NCI-H2081 (cell line): ENCODE measurements around the gene UBE2L3.
"Not testable (repeated sequence)": the region's sequence is repeated elsewhere in the genome, so short reads cannot be mapped to it uniquely, and the experiment has no call there.

Experiments used
- DNase-seq, 2 experiments: peaks; one replicate each; lab custom pipeline; 2025; lab: John Stamatoyannopoulos, UW

The UBE2L3 gene

DNA sequence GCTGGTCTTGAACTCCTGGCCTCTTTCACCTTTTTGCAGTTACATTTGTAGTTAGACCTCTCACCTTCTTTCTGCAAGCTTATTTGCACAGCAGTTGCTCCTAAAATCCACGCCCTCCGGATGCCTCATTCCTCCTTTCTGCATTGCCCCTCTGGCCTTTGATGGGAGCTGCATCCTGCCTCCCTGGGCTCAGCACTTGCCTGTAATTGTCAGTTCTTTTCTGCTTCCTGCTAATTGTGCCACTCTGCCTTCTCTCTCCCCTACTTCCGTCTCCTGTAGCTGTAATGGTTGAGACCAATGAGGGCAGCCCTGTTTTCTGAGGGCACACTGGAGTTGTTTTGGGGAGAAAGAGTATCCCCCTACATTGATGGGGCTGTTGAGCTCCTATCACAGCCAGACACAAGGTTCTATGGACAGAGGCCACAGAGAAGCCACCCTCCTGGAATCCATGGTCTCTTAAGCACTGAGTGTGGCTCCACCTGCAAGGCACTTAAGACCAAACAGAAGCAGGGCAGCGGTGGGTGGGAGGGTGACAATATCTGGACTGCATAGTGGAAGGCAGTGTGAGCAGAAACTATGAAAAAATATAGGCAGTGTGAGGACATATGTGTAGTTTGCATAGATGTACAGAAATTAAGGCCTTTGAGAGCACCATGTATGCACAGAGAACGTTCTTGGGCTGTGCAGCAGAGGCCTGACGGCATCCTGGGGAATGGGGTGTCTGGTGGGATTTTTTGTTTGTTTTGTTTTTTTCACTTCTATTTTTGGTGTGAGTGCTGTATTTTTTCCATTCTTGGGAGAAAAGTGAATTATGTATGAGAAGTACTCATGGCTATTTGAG is 31.8 kb downstream of the UBE2L3 start:
- DNase-seq, result no peak

DNA sequence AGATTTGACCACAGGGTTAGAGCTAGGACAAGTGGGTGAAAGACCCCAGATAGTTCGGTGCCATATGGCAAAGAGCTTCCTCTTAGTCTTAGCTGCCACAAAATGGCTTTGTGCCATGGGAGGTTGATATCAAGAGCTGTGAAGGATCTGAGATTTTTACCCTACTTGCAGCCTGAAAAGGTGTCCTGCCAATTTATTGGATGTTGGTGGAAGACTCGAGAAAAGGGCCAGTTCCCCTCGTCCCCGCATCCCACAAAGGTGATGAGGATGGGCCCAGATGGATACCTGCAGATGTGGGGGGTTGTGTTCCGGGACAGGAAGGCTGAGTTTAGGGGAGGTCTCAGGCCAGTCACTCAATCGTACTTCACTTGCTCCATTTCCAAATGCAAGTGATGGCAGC is 35.1 kb downstream of the UBE2L3 start:
- no peak for DNase-seq

DNA sequence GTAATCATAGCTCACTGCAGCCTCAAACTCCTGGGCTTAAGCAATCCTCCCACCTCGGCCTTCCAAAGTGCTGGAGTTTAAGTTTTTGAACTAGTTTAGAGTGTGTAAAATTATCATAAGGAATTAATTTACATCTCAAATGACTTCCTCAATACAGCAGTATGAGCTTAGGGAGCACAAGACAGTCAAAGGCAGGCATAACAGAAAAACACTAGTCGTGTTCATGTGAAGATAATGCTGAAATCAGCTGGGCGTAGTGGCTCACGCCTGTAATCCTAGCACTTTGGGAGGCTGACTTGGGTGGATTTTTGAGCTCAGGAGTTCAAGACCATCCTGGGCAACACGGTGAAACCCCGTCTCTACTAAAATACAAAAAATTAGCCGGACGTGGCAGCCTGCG is 36.5 kb downstream of the UBE2L3 start:
- no peak for DNase-seq

DNA sequence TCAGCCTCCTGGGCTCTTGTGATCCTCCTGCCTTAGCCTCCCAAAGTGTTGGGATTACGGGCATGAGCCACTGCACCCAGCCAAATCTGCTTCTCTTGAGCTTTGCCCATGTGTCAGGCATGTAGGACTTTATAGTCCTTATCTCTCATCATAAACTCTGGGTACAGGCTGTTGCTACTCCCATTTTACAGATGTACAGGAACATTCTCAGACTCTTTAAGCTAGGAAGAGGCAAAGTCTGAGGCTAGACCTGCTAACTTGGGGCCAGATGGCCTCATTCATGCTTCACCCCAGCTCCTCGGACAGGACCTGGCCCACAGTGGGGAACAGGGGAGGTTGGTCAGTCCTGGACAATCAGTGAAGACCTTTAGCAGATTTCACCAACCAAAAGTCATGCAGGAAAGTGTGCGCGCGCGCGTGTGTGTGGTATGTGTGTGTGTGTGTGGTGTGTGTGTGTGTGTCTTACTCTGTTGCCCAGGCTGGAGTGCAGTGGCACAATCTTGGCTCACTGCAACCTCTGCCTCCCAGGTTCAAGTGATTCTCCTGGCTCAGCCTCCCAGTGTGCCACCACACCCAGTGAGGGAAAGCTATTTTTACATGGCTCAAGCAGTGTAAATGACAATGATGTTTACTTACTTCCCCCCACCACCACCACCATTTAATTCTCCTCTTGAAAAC is 38.5 kb downstream of the UBE2L3 start:
- DNase-seq, result no peak

DNA sequence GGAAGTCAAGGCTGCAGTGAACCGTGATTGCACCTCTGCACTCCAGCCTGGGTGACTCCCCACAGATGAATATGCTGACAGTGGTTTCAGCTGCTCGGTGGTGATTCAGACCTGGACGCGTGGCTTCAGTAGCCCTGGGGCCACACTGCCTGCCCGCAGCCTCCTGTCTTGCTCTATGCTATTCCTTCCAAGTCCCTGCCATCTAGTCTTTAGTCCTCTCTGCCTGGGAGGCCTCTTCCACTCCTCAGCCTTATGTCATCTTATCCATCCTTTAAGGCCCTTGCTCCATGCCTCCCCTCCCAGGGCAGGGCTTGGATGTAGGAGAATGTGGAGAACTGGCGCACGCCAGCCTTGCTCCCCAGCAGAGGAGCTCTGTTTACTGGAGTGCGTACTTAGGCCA is 39.3 kb downstream of the UBE2L3 start:
- DNase-seq, result no peak

DNA sequence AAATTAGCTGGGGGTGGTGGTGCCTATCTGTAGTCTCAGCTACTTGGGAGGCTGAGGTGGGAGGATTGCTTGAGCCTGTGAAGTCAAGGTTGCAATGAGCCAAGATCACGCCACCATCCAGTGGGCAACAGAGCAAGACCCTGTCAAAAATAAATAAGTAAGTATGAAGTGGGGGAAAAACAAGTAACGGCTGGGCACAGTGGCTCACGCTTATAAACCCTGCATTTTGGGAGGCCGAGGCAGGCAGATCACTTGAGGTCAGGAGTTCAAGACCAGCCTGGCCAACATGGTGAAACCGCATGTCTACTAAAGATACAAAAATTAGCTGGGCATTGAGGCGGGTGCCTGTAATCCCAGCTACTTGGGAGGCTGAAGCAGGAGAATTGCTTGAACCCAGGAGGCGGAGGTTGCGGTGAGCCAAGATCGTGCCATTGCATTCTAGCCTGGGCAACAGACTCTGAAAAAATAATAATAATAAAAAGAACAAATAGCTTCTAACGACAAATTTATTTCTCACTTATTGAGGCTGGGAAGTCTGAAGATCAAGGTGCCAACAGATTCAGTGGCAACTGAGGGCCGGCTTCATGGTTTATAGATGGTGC is 42.1 kb downstream of the UBE2L3 start:
- not testable (repeated sequence) for DNase-seq

DNA sequence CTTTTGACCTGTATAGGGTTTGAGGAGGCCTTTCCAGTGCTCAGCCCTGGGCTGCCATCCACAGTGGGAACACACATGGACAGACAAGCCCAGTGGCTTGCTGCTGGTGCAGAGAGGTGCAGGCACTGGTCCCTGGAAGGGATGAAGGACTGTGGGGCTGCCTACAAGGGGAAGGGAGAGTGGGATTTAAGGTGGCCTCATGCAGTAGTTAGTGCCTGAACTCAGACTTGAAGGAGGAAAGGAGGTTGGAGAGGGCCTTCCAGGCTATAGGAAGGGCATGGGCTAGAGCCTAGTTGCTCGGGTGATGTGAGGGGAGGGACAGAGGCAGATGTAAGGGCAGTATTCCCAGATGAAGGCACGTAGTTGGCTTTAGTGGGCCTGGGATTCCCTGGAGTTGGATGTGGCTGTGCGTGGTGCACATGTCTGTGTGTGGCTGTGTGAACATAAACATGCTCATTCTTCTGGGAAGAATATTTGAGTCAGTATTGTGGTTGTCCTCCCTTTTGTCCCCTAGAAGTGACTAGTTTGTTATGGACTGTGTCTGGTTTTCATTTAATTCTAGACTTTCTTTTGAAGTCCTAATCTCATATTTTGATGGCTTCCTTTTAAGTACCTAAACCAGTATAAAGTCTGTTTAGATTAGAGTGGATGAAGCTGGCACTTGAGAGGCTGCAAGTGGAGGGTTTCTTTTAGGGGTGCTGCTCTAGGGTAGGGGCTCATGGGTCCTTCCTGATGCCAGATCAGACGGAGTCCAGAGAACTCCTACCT is 43.9 kb downstream of the UBE2L3 start:
- DNase-seq, result no peak

DNA sequence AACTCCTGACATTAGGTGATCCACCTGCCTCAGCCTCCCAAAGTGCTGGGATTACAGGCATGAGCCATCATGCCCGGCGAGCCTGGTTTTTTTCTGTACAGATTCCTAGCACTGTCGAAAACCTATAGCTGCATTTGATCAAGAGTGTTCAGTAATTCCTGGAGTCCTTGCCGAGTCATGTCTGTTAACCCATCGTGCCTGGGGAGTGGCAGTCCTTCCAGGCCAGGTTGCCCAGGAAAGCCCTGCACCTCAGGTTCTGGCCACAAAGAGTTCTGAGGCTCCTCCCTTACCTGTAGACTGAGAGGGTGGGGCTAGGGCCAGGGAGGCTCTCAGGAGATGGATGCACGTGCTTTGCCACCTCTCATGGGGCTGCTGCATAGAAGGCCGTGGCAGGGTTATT is 45.3 kb downstream of the UBE2L3 start:
- DNase-seq, result no peak

DNA sequence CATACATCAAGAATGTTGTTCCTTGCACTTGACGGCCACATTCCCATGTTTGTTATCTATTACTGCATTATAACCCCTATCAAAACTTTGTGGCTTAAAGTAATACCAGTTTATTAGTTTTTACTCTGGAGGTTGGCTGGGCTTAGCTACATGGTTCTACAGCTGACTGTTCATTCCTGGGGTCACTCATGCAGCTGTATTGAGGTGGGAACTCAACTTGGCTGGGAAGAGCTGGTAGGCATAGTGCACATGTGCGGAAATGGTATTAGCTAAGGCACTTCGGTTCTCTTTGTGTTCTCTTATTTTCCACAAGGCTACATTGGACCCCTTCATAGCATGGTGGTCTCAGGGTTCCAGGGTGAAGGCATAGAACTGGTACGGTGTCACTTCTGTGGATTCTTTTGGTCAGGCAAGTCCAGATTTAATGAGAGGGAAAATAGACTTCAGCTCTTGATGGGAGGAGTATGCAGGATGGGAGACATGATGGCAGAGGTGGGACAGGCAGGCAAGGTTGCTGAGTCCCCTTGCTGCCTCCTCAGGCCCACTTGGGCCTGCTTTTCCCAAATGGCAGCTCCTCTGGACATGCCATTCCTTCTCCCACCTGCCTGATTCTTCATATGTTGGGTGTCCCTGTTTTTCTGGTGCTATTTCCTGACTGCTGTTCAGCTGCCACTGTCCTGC is 46.2 kb downstream of the UBE2L3 start:
- DNase-seq, result no peak

DNA sequence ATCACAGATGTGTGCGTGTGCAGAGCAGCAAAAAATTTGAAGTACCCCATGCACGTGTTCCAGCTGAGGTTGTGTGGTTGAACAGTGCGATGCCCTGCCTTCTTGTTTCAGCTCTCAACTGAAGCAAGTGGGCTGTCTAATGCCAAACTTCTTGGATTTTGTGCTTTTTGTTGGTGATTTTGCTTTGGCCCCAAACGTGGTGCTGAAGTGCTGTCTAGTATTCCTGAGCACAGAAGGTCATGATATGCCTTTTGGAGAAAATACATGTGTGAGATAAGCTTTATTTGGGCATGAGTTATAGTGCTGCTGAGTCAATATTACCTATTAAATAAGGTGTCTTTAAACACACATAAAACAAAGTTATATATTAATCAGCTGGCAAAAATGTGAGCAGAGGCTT is 48.2 kb downstream of the UBE2L3 start:
- DNase-seq, result no peak

DNA sequence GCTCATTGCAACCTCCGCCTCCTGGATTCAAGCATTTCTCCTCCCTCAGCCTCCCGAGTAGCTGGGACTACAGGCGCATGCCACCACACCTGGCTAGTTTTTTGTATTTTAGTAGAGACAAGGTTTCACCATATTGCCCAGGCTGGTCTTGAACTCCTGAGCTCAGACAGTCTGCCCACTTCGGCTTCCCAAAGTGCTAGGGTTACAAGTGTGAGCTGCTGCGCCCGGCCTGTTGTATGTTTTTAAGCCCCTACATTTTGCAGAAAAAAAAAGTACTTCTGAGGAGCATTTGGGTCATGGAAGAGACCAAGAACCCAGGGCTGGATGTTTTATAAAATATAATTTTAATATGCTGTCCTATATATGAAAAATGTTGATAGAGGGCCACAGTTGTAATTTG is 49.8 kb downstream of the UBE2L3 start:
- not testable (repeated sequence) for DNase-seq

DNA sequence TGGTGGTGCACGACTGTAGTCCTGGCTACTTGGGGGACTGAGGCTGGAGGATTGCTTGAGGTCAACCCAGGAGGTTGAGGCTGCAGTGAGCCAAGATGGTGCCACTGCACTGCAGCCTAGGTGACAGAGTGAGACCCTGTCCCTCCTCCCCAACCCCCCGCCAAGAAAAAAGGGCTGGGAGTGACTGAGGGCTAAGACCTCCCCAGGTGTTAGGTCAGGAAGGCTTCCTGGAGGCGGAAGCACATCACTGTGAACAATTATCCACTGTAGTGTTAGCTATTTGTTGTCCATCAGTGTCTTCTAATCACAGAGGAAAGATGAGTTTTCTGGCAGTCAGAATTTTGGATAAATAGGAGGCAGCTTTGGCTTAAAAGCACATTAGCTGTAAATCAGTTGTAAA is 53.5 kb downstream of the UBE2L3 start:
- no peak for DNase-seq

DNA sequence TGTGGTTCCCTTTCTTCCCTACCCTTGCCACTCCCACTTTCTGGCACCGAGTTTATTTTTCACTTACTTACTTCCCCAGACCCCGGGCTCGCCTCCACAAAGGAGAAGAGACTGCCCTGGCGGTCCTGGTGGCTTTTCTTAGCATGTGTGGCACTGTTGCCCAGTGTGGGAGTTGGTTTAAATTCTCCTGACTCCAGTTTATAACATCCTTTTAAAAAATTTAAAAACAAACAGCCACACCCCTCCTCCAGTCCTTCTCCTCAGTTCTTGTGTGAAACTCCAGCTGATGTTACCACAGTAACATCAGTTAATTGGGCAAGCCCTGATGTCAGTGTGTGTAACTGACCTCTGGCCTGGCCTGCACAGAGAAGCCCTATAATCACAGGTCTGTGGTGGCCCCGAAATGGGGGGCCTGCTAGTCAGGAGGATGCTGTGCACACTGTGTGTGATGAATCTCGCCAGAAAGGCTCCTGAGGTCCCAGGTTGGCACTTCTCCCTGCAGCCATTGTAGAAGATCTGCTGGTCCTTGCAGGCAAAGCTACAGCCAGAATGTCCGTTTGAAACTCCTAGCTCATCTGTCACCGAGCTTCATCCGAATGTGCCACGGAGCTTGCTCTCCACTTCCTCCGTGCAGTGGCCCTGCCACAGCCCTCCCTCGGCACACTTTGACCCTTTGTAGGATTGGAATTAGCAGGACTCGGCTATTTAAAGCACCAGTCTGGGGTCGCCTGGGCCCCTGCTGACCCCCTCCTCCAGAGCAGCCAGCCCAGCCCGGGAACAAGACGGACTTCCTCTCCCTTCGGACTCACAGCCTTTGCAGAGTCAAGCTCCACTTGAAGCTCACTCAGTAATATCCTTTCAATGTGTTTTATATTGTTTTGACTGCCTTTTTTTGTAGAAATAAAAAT is 54.8 kb downstream of the UBE2L3 start:
- DNase-seq, result no peak

DNA sequence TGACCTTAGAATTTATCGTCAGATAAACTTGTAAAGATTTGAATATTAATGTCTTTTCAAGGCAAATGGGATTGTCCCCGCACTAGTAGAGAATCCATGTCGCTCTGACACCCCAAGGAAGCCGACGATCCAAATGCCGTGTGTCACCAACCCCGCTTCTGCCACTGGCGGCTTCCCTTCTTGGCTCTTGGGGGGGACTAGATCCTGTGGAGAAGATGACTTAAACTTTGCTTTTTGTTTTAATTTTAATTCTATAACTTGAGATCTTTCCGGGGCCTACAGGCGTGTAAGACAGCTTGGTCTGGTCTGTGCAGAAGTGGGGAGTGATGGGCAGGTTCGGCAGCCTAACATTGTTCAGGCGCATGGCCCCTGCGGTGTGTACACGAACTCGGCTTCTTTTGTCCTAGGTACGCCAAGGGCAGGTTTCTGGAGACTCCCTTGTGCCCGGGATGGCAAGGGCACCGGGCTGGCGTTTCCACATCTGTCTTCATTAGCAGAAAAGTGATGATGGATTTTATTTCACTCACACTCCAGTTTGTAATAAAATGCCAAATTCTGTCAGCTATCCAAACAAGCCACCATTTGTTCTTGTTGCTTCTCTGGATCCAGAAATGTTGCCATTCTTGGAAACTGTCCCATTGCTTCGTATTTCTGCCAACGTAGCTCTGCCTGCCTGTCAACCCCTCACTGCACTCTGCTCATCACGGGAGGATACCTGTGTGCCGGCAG is 55.6 kb downstream of the UBE2L3 start:
- DNase-seq, result no peak

DNA sequence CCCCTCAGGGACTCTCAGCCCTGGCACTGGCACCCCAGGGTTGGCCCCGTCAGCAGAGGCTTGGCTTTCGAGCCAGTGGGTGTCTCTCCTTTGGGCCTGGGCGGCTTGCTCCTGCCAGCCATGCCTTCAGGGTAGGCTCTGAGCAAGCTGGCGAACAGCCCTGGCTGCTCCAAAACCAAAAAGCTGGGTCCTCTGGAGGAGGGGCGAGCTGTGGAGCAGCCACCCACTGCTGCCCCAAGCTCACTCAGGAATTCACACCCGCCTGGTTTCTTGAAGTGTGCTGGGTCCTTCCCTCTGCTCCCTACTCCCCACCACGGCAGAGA is 56.1 kb downstream of the UBE2L3 start:
- DNase-seq, result no peak

DNA sequence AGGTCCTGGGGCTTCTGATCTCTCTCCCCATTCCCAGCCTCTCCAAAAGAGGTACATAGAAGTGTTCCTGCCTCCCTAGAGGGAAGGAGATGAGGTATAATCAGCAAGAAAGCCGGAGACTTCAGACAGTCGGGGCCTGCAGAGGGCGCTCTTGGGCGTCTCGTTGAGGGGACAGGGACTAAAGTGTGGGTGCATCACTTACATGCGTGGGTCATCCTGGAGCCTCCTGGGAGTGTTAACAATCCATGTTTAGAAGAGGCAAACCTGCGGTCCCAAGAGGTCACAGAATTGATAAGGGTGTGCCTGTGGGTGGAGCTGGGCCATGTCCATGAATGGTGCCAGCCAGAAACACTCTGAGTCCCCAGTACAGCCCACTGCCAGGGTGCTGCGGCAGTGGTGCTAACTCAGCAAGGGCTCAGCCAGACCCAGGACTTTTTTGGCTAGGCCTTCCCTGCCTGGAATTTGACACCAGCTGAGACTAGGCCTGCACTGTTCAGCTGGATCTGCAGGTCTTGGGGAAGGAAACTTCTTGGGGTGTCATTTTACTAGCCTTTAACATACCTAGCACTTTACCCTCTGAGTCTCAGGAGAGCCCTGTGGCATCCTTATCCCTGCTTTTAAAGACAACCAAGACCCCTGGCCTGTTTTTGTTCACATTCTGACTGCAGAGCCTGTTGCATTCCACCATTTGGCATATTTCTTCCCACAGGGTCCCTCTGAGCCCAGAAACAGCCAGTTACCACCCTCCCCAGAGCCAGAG is 56.8 kb downstream of the UBE2L3 start:
- DNase-seq, result no peak

DNA sequence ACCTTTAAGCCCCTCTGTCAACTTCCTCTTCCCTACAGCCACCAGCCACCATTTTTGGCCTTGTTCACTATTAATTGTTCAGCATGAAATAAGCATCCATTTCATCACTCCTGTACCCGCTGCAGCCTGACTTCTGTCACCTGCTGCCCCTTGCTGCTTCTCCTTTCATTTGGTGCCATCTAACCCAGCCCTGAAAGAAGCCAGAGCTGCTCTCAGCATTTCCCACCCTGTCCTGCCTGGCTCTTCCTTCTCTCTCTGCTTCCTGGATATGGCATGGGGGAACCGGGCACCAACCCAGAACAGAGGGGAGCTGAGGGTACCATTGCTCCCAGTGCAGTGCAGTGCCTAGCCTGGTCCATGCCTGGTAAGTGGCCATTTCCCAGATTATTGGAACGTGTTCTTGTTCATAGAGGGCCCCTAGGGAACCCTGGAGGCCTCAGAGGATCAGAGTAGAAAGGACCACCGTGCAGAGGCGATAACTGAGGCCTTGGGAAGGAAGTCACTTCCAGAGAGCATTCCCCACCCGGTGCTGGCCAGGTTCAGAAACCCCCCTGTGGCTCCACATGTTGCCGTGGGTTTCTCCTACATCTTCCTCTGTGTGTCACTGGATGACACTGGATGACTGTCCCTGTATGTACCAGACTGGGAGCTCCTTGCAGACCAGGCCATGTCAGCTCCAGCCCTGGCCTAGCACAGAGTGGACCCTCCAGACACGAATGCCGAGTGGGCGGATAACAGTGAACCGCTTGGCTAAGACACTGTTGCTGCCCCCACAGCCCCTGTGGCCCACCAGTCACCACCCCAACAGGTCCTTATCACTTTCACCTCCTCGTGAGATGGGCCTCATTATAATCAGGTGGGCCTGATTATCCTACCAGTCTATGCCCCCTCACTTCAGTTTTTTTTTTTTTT is 57.6 kb downstream of the UBE2L3 start:
- no peak for DNase-seq

DNA sequence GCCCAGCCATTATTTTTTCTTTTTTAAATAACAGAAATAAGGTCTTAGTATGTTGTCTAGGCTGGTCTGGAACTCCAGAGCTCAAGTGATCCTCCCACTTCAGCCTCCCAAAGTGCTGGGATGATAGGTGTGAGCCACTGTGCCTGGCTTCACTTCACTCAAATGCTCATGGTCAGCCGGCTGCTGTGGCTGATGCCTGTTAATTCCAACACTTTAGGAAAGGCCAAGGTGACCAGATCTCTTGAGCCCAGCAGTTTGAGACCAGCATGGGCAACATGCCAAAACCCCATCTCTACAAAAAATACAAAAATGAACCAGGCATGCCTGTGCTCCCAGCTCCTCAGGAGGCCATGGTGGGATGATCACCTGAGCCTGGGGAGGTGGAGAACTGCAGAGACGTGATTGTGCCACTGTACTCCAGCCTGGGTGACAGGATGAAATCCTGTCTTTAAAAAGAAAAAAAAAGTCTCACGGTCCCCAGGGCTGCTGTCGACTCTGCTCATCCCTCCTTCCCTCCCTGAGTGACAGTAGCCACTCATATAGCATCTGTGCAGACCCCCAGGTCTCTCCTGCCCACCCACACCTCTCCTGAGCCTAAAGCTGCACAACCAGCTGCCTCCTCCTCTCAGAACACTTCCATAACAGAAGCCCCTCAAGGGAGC is 58.7 kb downstream of the UBE2L3 start:
- no peak for DNase-seq
